DOHH2 (cell line): Measurements from ENCODE around the gene PLEKHG4B.

Experiments
- H3F3A ChIP-seq: fragments of 200-600 bp; sonication (generic), shearing (Covaris generic); 2 replicates; pipeline ENCODE4 v1.6.0; 2016; ENCODE audit warnings: antibody characterized with exemption, mild to moderate bottlenecking; ENCODE audit not compliant: control insufficient read depth, insufficient read depth
- H3K27ac ChIP-seq: fragments of 200-600 bp; sonication (generic); 2 replicates; pipeline ENCODE4 v1.5.1; 2014; ENCODE audit warnings: low read depth, mild to moderate bottlenecking, low read length, moderate library complexity
- H3K27me3 ChIP-seq: fragments of 200-600 bp; sonication (generic); 2 replicates; pipeline ENCODE4 v1.6.1; 2014; ENCODE audit warnings: mild to moderate bottlenecking, low read length, mixed read lengths; ENCODE audit not compliant: control insufficient read depth
- H3K36me3 ChIP-seq: fragments of 200-600 bp; sonication (generic); 2 replicates; pipeline ENCODE4 v1.6.1; 2014; ENCODE audit warnings: mild to moderate bottlenecking, low read length, moderate library complexity, mixed read lengths; ENCODE audit not compliant: control insufficient read depth
- H3K4me1 ChIP-seq: fragments of 200-600 bp; sonication (generic); 2 replicates; pipeline ENCODE4 v1.6.1; 2014; ENCODE audit warnings: mild to moderate bottlenecking, low read length, mixed read lengths; ENCODE audit not compliant: control insufficient read depth
- H3K4me2 ChIP-seq: fragments of 200-600 bp; sonication (generic); 2 replicates; pipeline ENCODE4 v1.6.0; 2014; ENCODE audit warnings: mild to moderate bottlenecking, low read length, moderate library complexity
- H3K4me3 ChIP-seq: fragments of 200-600 bp; sonication (generic); 2 replicates; pipeline ENCODE4 v1.5.1; 2014; ENCODE audit warnings: mild to moderate bottlenecking, low read length, mixed read lengths
- H3K79me2 ChIP-seq: fragments of 200-600 bp; sonication (generic); 2 replicates; pipeline ENCODE4 v1.6.1; 2014; ENCODE audit warnings: mild to moderate bottlenecking, low read length, mixed read lengths; ENCODE audit not compliant: control insufficient read depth
- H3K9me2 ChIP-seq: fragments of 200-600 bp; sonication (generic); replicated peaks from 2 replicates; pipeline ENCODE4 v1.6.1; 2014; ENCODE audit warnings: mild to moderate bottlenecking, low read length, mixed read lengths; ENCODE audit not compliant: control insufficient read depth
- H3K9me3 ChIP-seq: fragments of 200-600 bp; sonication (generic); 2 replicates; pipeline ENCODE4 v1.6.1; 2014; ENCODE audit warnings: antibody characterized with exemption, low read length, mixed read lengths; ENCODE audit not compliant: control insufficient read depth, insufficient read depth
- H4K20me1 ChIP-seq: fragments of 200-600 bp; sonication (generic); 2 replicates; pipeline ENCODE4 v1.6.0; 2014; ENCODE audit warnings: low read depth, mild to moderate bottlenecking, antibody characterized with exemption, low read length, moderate library complexity; ENCODE audit not compliant: control insufficient read depth, insufficient read depth
- CTCF ChIP-seq: fragments of 200-600 bp; sonication (generic); IDR thresholded peaks from one replicate; pipeline ENCODE4 v1.5.1; 2014; ENCODE audit warnings: antibody characterized with exemption, mild to moderate bottlenecking, low read depth, low read length; ENCODE audit not compliant: poor library complexity, severe bottlenecking
- EZH2phosphoT487 ChIP-seq: fragments of 200-600 bp; sonication (generic); IDR thresholded peaks from 2 replicates; pipeline ENCODE4 v1.6.1; 2017; ENCODE audit warnings: borderline replicate concordance, mild to moderate bottlenecking, antibody characterized with exemption, low read length, moderate library complexity, mixed read lengths

PLEKHG4B gene

GRCh38 chr5:199197-199949, 107.4 kb downstream of the PLEKHG4B start:
- Histone ChIP-seq H3K79me2 (peaks cover 41% of the 10 kb centered on the region), H3K9me3 (no peaks in the 10 kb centered on the region), H4K20me1 (peaks cover 6% of the 10 kb centered on the region), H3K36me3 (peaks cover 33% of the 10 kb centered on the region), H3K27ac (no peak overlapping the region; the same call in 1 of the 2 replicates), H3K4me3 (no peak overlapping the region), H3K4me1 (peaks cover 70% of the 10 kb centered on the region), H3K27me3 (no peaks in the 10 kb centered on the region), H3K4me2 (no peak overlapping the region), H3K9me2 (no peaks in the 10 kb centered on the region), H3F3A (peaks cover 17% of the 10 kb centered on the region)
- TF ChIP-seq EZH2phosphoT487 (no peak), CTCF (no peak)

GRCh38 chr5:199950-200645, 108.1 kb downstream of the PLEKHG4B start:
- Histone ChIP-seq H3K27me3 (no peaks in the 10 kb centered on the region), H4K20me1 (peaks cover 6% of the 10 kb centered on the region), H3K27ac (peak overlapping the region; percentile 86), H3K79me2 (peaks cover 48% of the 10 kb centered on the region), H3K36me3 (peaks cover 41% of the 10 kb centered on the region), H3K4me2 (peak overlapping the region; percentile 60), H3K4me3 (peak overlapping the region; percentile 48), H3K9me2 (no peaks in the 10 kb centered on the region), H3K9me3 (no peaks in the 10 kb centered on the region), H3F3A (peaks cover 17% of the 10 kb centered on the region), H3K4me1 (peaks cover 66% of the 10 kb centered on the region)
- no peak for TF ChIP-seq EZH2phosphoT487
- TF ChIP-seq CTCF: no peak

- H3K36me3 ChIP-seq: peaks cover 50% of the 10 kb centered on the region
- no peaks in the 10 kb centered on the region for H3K9me3 ChIP-seq
- no peaks in the 10 kb centered on the region for H3K9me2 ChIP-seq
- H4K20me1 ChIP-seq: peaks cover 6% of the 10 kb centered on the region
- TF ChIP-seq EZH2phosphoT487 (no peak), CTCF (no peak)
- peak overlapping the region; percentile 86 for H3K27ac ChIP-seq
- peak overlapping the region; percentile 48 for H3K4me3 ChIP-seq
- H3F3A ChIP-seq: peaks cover 16% of the 10 kb centered on the region
- peak overlapping the region; percentile 60 for H3K4me2 ChIP-seq
- H3K27me3 ChIP-seq: no peaks in the 10 kb centered on the region
- peaks cover 57% of the 10 kb centered on the region for H3K4me1 ChIP-seq
- peaks cover 57% of the 10 kb centered on the region for H3K79me2 ChIP-seq
Measured at GRCh38 chr5:200985-201384, 109.0 kb downstream of the PLEKHG4B start.
